HCT116 (cell line): ENCODE data around the gene SUSD3. TPM values are rescaled to one million over a fixed set of nuclear protein-coding genes. Genes with fewer than 3 reads are reported as not detected.
A peak's percentile ranks its signal among the peaks of the same experiment; 100 is the strongest.

Source experiments
- ATAC-seq: fragments of 200-7000 bp; cut with Tn5 transposase; 2 replicates; pipeline ENCODE4 v1.9.1; 2020; ENCODE audit warnings: mild to moderate bottlenecking, moderate library complexity
- BruUV-seq: library from RNA; stranded (reverse); fragments of 400-500 nt; replicated peaks from 2 replicates; lab custom pipeline; 2021; lab: Mats Ljungman, UMichigan
- CTCF ChIA-PET: fragments of 300-600 bp; sonication (Branson Sonifier 250); formaldehyde crosslinking; loops from one replicate; lab custom pipeline; 2021; ENCODE audit warnings: antibody characterized with exemption; lab: Charles Lee
- POLR2A ChIA-PET: fragments of 300-600, 350-600 bp; sonication (Branson Sonifier 250); formaldehyde crosslinking; loops from one replicate; lab custom pipeline; 2021; ENCODE audit warnings: antibody characterized with exemption; lab: Charles Lee
- RAD21 ChIA-PET, 2 experiments: fragments of 300-600 bp; sonication (Branson Sonifier 250); formaldehyde crosslinking; loops; one replicate each; lab custom pipeline; 2023; ENCODE audit warnings: low total read pairs in 2 of 2; ENCODE audit not compliant: uncharacterized antibody in 2 of 2, unreplicated experiment in 2 of 2, low non-redundant PET in 1 of 2; lab: Charles Lee
- DNase-seq: peaks from one replicate; pipeline ENCODE4 v3.0.0-alpha.2; 2010; ENCODE audit warnings: low read depth, low spot score
- H2AFZ ChIP-seq: fragments of 200-600 bp; shearing (Covaris generic), sonication (generic); 2 replicates; pipeline ENCODE4 v1.6.1; 2017; ENCODE audit warnings: low read depth, mixed run types, mixed read lengths, antibody characterized with exemption, low read length; ENCODE audit not compliant: poor library complexity, severe bottlenecking
- H3K27ac ChIP-seq: 2 replicates; pipeline ENCODE4 v1.5.1; 2012; ENCODE audit warnings: low read depth, low read length
- H3K27me3 ChIP-seq: fragments of 200-600 bp; sonication (generic); 2 replicates; pipeline ENCODE4 v1.6.1; 2016; ENCODE audit warnings: mixed run types, low read length, mixed read lengths; ENCODE audit not compliant: insufficient read depth
- H3K36me3 ChIP-seq, 2 experiments: fragments of 200-500 bp in 1 of 2; fragments of 200-600 bp in 1 of 2; sonication (Bioruptor generic) in 1 of 2; sonication (generic) in 1 of 2; 2 replicates each; pipeline versions ENCODE4 v1.5.1 to v1.6.1; 2014 to 2016; ENCODE audit warnings: low read length in 2 of 2, inconsistent platforms in 1 of 2, mixed read lengths in 1 of 2, mixed run types in 1 of 2; ENCODE audit not compliant: insufficient read depth in 2 of 2, control insufficient read depth in 1 of 2
- H3K4me1 ChIP-seq, 2 experiments: fragments of 200-600 bp in 1 of 2; sonication (generic) in 1 of 2; 2 replicates each; pipeline versions ENCODE4 v1.5.1 to v1.6.1; 2012 to 2017; ENCODE audit warnings: low read length in 2 of 2, inconsistent platforms in 1 of 2, mild to moderate bottlenecking in 1 of 2, mixed read lengths in 1 of 2, mixed run types in 1 of 2, moderate library complexity in 1 of 2; ENCODE audit not compliant: insufficient read depth in 2 of 2, control insufficient read depth in 1 of 2
- H3K4me2 ChIP-seq: fragments of 200-600 bp; sonication (generic); 2 replicates; pipeline ENCODE4 v1.6.1; 2017; ENCODE audit warnings: mixed run types, low read length, mixed read lengths
- H3K4me3 ChIP-seq, 2 experiments: fragments of 200-600 bp in 1 of 2; sonication (generic) in 1 of 2; replicated peaks in 1 of 2; 2 replicates each; pipeline ENCODE4 v1.5.1; 2011 to 2016; ENCODE audit warnings: low read length in 2 of 2, control low read depth in 1 of 2, low read depth in 1 of 2, mild to moderate bottlenecking in 1 of 2, mixed read lengths in 1 of 2, mixed run types in 1 of 2
- H3K79me2 ChIP-seq: fragments of 200-600 bp; sonication (generic); 2 replicates; pipeline ENCODE4 v1.6.1; 2017; ENCODE audit warnings: mild to moderate bottlenecking, mixed run types, low read length, moderate library complexity, mixed read lengths; ENCODE audit not compliant: insufficient read depth
- H3K9ac ChIP-seq: fragments of 200-600 bp; sonication (generic); 2 replicates; pipeline ENCODE4 v1.6.1; 2016; ENCODE audit warnings: low read length, mixed read lengths
- H3K9me2 ChIP-seq: fragments of 200-600 bp; sonication (generic), shearing (Covaris generic); 2 replicates; pipeline ENCODE4 v1.6.1; 2017; ENCODE audit warnings: mixed run types, mild to moderate bottlenecking, moderate library complexity; ENCODE audit not compliant: insufficient read depth
- H3K9me3 ChIP-seq, 2 experiments: fragments of 200-500 bp in 1 of 2; fragments of 200-600 bp in 1 of 2; sonication (Bioruptor generic) in 1 of 2; sonication (generic) in 1 of 2; 2 replicates each; pipeline ENCODE4 v1.6.1; 2014 to 2017; ENCODE audit warnings: low read length in 2 of 2, mixed read lengths in 2 of 2, inconsistent platforms in 1 of 2, low read depth in 1 of 2, mild to moderate bottlenecking in 1 of 2, mixed run types in 1 of 2, moderate library complexity in 1 of 2; ENCODE audit not compliant: control insufficient read depth in 1 of 2, insufficient read depth in 1 of 2
- H4K20me1 ChIP-seq: fragments of 200-600 bp; sonication (generic), shearing (Covaris generic); 2 replicates; pipeline ENCODE4 v1.6.1; 2017; ENCODE audit warnings: mixed run types, mild to moderate bottlenecking, moderate library complexity; ENCODE audit not compliant: insufficient read depth
- EZH2 ChIP-seq: fragments of 200-600 bp; sonication (generic); IDR thresholded peaks from 2 replicates; pipeline ENCODE4 v1.6.1; 2017; ENCODE audit warnings: antibody characterized with exemption, mixed run types
- FOSL1 ChIP-seq: IDR thresholded peaks from 2 replicates; pipeline ENCODE4 v1.6.1; 2012; ENCODE audit warnings: low read depth
- POLR2A ChIP-seq: IDR thresholded peaks from 2 replicates; pipeline ENCODE4 v1.7.0; 2011; ENCODE audit warnings: borderline replicate concordance; ENCODE audit not compliant: insufficient read depth, insufficient read length; ENCODE audit errors: extremely low read depth
- TCF7L2 ChIP-seq: IDR thresholded peaks from 2 replicates; pipeline ENCODE4 v1.7.0; 2011; ENCODE audit warnings: borderline replicate concordance, inconsistent platforms; ENCODE audit not compliant: insufficient read depth, insufficient read length; ENCODE audit errors: extremely low read depth
- YY1 ChIP-seq: IDR thresholded peaks from 2 replicates; pipeline ENCODE4 v1.6.1; 2011; ENCODE audit warnings: low read length, low read depth, moderate library complexity, mild to moderate bottlenecking; ENCODE audit not compliant: insufficient replicate concordance; ENCODE audit errors: extremely low read depth
- intact Hi-C: fragments of 100-400 bp; cut with micrococcal nuclease; formaldehyde crosslinking; loops from 2 replicates; pipeline ENCODE4 v1.10.0; 2022
- total RNA-seq: library from RNA; stranded (reverse); gene quantifications from one replicate; pipeline ENCODE4 v1.2.1, GENCODE V29; 2021; ENCODE audit not compliant: unreplicated experiment
- TF ChIP-seq, protein P1 (sequence below): IDR thresholded peaks from 2 replicates; pipeline ENCODE4 v1.6.1; 2012; ENCODE audit warnings: low read depth

SUSD3 gene
- total RNA-seq, 1 experiment from 2014 or later, result 11.3 TPM

DNA sequence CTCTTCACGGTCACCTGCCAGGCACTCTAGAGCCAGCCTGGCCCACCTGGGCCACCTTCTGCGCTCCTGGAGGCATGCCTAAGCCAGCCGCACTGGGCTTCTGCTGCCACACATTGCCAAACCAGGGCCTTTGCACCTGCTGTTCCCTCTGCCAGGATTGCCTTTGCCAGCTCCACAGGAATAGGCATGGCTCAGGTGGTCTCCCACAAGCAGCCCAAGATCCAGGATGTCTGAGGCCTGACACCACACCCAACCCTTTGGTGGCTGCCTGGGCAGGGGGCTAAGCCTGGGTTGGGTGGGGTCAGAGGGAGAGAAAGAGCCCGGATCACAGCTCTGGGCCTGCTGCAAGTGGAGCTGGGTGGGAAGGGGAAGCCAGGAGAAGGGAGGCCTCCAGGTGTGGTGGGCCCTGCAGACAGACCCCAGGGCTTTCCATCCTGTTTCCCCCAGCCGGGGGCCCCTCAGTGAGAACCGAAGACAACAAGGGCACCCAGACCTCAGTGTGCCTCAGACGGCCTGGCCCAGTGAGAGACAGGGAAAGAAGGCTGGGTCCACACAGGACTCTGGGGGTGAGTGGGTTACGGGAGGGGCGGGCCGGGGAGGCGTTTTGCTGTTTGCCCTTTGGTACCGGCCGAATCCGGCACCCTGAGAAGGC, 672 bp upstream of the SUSD3 start:
- peaks cover 14 to 38% of the 10 kb centered on the region in 2 experiments for H3K4me1 ChIP-seq
- TF ChIP-seq YY1 (no peak), TCF7L2 (no peak), FOSL1 (no peak), POLR2A (no peak), EZH2 (no peak)
- TF ChIP-seq, protein P1, sequence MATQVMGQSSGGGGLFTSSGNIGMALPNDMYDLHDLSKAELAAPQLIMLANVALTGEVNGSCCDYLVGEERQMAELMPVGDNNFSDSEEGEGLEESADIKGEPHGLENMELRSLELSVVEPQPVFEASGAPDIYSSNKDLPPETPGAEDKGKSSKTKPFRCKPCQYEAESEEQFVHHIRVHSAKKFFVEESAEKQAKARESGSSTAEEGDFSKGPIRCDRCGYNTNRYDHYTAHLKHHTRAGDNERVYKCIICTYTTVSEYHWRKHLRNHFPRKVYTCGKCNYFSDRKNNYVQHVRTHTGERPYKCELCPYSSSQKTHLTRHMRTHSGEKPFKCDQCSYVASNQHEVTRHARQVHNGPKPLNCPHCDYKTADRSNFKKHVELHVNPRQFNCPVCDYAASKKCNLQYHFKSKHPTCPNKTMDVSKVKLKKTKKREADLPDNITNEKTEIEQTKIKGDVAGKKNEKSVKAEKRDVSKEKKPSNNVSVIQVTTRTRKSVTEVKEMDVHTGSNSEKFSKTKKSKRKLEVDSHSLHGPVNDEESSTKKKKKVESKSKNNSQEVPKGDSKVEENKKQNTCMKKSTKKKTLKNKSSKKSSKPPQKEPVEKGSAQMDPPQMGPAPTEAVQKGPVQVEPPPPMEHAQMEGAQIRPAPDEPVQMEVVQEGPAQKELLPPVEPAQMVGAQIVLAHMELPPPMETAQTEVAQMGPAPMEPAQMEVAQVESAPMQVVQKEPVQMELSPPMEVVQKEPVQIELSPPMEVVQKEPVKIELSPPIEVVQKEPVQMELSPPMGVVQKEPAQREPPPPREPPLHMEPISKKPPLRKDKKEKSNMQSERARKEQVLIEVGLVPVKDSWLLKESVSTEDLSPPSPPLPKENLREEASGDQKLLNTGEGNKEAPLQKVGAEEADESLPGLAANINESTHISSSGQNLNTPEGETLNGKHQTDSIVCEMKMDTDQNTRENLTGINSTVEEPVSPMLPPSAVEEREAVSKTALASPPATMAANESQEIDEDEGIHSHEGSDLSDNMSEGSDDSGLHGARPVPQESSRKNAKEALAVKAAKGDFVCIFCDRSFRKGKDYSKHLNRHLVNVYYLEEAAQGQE, result no peak
- POLR2A ChIA-PET, result no interaction called here
- CTCF ChIA-PET, result no interaction called here
- H3K9me2 ChIP-seq, result no peaks in the 10 kb centered on the region
- H3K4me2 ChIP-seq, result peak overlapping the region; percentile 87
- RAD21 ChIA-PET, result no interaction called here
- H3K9ac ChIP-seq, result peak overlapping the region; percentile 68
- H4K20me1 ChIP-seq, result no peaks in the 10 kb centered on the region
- H2AFZ ChIP-seq, result peak overlapping the region; percentile 61
- H3K4me3 ChIP-seq, result no peak overlapping the region
- intact Hi-C loops, result no loop called here
- BruUV-seq, result no TSS peak
- no peaks in the 10 kb centered on the region for H3K9me3 ChIP-seq
- H3K79me2 ChIP-seq, result no peaks in the 10 kb centered on the region
- no peaks in the 10 kb centered on the region for H3K36me3 ChIP-seq
- no peaks in the 10 kb centered on the region for H3K27me3 ChIP-seq
- DNase-seq (no peak), ATAC-seq (peak; percentile 27)
- no peak overlapping the region for H3K27ac ChIP-seq
